GM21786 (cell line): ENCODE results near the gene TACO1.

ENCODE experiments used
- ATAC-seq: cut with Tn5 transposase; IDR thresholded peaks from one replicate; pipeline ENCODE4 v1.9.1; 2021; ENCODE audit not compliant: unreplicated experiment

The TACO1 gene

DNA sequence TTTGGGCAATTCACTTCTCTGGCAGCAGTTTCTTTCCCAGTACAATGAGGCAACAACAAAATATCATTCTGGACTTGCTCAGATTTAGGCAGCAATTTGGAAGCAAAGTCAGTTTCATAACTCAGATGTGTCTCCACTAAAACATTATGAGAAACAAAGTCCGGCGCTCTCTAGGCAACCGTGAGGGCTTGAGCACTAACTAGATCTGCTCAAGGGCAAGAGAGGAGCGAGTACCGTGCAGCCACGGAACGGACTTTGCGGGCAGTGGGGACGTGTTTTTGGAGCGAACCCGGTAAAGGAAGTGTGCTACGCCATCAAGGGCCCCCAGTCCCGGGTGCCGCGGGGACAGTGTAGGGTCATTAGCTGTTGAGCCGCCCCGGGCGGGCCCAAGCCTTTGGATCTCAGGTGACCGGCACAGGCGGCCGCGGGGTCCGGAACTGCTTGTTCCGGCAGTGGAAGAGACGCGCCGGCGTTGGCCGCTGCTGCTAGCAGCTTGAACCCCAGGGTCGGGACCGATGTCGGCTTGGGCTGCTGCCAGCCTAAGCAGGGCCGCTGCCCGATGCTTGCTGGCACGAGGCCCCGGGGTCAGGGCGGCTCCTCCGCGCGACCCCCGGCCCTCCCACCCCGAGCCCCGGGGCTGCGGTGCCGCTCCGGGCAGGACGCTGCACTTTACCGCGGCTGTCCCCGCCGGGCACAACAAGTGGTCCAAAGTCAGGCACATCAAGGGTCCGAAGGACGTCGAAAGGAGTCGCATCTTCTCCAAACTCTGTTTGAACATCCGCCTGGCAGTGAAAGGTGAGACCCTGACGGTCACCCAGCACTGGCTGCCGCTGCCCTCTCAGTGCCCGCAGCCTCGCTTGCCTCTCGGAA is at the start of gene TACO1:
TACO1 (plus strand) TSS at position 327 of the 870 bp plus-strand sequence; CDS start at position 516, 189 bp downstream.
- ATAC-seq, result peak; percentile 85

DNA sequence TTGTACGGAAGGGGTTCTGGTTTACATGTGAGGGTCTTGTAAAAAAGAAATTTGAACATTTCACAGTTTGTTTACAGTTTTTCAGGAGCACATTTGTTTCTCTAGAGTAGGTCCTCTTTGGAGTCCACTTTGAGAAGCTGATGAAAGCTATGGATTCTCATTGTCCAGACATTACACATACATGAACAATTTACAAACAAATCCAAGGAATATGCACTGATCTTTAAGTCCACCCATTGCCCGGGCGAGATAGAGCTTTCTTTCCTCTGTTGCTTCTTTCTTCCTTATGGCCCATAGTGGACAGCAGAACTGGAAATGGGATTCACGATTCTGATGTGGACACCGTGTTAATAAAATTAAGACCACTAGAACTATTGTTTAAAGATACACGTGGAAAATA is 48.5 kb upstream of the TACO1 start:
- ATAC-seq, result no peak

DNA sequence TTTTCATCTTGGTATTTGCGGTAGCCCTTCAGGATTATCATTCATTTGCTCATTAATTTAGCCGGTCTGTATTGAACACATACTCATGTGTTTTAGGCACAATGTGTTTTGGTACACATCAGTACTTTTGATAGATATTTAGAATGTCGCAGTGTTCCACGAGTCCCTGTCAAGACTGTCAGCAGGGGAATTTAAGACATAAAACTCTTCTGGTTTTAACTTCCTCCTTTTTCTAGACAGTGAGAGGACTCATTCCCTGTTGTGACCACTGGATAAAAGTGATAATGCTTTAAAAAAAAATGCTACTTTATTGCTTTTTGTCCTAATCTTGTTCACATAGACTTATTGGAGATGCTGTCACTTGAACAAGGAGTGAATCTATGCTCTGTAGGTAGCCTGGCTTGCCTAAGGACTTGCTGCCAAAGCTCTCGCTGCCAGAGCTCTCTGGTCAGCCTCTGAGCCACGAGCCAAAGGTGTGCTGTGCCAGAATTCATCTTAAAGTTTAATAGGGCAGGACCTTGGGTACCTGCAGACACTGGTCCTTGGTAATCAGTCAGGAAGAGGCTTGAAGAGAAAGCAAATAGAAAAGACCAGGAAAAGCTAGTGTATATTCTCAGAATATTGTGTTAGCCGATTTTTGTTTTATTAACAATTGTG is 45.1 kb upstream of the TACO1 start:
- ATAC-seq, result no peak

DNA sequence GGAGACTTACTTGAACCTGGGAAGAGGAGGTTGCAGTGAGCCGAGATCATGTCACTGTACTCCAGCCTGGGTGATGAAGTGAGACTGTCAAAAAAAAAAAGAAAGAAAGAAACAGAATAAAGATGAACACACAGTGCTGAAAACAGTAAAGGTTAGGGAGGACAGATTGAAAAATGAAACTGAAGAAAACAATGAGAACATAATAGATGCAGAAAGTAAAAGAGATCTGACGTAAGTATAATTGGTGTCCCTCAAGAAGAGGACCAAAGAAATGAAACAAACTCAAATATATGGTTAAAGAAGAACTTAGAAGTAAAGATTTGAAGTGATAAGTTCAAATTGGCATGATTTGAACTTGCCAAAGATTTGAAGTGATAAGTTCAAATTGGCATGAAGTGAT is 43.3 kb upstream of the TACO1 start:
- no peak for ATAC-seq

DNA sequence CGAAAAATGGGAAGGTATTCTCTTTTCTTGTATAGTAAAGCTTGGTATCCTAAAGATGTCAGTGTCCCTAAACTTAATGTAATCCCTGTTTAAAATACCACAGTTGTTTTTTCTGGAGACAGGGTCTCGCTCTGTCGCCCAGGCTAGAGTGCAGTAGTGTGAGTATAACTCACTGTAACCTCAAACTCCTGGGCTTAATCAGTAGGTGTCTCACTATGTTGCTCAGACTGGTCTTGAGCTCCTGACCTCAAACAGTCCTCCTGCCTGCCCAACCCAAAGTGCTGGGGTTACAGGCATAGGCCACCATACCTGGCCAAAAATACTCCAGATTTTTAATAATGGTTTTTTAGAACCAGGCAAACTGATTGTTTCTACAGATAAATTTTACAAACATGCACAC is 42.3 kb upstream of the TACO1 start:
- ATAC-seq, result no peak

DNA sequence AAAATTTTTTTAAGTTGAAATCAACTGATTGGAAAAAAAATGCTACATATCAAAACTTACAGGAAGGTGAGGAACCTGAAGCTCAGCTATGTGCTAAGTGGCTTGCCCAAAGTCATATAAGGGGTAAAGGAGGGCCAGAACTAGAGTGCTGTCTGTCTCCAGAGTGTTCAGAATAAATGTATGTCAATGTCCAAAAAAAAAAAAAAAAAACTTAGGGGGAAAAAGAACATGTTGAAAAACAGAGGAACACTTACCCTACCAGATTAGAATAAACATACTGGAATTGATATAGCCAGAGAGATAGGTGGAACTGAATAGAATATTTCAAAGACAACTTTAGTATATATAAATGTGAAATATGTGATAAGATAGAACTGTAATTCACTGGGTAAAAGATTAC is 38.9 kb upstream of the TACO1 start:
- no peak for ATAC-seq

DNA sequence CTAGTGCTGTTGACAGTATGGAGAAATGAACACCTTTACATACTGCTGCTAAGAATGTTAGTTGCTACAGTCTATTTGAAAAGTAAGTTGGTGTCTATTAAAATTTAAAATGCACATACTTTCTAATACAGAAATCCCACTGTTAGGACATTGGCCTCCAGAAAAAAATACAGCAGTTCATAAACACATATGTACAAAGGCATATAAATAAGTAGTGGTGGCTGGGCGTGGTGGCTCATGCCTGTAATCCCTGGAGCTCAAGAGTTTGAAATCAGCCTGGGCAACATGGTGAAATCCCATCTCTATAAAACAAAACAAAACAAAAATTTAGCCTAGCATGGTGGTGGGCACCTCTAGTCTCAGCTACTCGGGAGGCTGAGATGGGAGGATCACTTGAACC is 37.4 kb upstream of the TACO1 start:
- no peak for ATAC-seq

DNA sequence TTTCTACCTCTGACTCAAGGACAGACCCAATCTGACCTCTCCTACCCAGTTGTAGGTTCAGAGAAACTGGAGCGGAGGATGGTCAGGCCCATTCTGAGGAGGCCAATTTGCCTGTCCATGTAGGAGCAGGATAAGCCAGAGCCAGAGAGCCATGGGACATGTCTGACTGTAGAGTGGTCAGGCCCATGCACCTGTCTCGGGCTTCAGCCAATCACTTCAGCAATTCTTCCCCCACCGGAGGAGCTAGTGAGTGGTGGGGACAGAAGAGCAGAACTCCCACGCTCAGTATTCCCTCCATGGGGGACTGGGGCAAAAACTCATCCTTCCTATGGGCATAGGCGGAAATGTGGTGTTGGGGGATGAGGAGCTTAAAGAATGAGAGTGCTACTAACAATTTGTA is 36.1 kb upstream of the TACO1 start:
- ATAC-seq, result no peak

DNA sequence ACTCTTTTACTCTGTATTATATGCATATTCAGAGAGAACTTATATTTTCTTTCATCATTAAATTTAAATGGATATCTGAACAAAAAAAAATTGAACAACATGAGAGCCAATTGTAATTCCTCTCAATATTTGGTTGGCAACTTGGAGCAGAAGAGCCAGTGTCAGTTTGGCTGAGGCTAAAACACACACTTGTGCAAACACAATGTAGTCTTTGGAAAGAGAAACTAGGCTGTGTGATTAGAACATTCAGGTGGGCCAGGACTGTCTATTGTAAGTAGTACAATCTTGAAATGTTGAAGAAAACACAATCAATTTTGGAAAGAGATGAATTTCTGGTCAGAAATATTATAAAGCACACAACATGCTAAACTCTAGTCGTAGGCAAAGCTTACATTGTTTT is 33.5 kb upstream of the TACO1 start:
- no peak for ATAC-seq

DNA sequence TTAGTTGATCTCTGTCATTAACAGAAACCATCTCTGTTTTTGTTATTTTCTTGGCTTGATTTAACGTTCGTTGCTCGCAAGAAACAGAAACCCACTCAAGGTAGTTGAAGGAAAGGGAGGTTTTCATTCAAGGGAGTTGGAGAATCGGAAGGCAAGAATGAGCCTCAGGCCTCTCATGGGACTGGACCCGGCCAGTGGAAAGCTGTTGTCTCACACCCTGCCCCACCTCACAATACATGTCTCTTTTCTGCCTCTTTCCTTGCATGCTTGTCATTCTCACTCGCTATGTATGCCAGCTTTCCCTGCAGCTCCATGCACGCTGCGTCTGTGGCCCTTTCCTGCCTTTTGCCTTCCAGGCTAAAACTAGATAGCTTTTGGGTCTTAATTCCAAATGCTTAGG is 32.1 kb upstream of the TACO1 start:
- ATAC-seq, result no peak

DNA sequence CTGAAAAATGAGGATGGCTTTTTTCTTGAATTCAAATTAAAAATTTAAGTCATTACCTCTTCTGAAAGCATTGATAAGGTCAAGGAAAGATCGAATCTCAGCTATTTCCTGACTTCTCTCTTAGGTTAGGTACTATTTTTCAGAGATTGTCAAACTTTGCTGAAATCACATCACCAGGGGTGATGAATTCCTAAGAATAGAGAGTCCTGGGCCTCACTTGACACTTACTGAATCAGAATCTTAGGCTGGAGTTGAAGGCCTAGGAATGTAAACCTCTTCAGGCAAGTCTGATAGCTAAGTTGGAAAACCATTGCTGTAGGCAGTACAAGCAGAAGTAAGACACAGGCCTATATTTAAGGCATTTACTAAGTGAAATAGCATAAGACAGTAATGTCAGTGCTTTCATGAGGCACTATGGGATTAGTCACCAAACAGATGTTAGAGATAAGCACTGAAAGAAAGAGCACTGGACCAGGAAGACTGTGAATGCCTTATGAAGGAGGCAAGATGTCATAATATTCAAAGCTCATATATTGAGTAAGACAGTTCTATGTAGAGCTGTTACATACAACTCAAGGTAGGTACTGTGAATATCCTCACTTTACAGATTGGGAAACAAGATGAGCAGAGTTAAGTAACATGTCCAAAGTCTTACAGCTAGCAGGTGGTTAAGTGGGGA is 28.9 kb upstream of the TACO1 start:
- no peak for ATAC-seq

DNA sequence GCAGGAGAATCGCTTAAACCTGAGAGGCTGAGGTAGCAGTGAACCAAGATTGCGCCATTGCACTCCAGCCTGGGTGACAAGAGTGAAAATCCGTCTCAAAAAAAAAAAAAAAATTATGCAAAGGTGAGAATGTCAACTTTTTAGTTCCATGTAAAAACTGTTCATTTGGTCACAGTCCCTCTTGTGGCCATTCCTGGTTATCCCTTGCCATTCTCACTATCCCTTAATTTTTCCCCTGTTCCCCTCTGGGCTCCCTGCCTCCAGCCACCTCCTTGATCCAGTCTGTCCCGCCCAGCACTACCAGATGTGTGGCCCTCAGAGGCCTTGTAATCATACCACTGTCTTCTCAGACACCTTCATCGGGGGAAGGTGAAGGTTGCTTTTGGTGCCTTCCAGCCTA is 27.1 kb upstream of the TACO1 start:
- no peak for ATAC-seq

DNA sequence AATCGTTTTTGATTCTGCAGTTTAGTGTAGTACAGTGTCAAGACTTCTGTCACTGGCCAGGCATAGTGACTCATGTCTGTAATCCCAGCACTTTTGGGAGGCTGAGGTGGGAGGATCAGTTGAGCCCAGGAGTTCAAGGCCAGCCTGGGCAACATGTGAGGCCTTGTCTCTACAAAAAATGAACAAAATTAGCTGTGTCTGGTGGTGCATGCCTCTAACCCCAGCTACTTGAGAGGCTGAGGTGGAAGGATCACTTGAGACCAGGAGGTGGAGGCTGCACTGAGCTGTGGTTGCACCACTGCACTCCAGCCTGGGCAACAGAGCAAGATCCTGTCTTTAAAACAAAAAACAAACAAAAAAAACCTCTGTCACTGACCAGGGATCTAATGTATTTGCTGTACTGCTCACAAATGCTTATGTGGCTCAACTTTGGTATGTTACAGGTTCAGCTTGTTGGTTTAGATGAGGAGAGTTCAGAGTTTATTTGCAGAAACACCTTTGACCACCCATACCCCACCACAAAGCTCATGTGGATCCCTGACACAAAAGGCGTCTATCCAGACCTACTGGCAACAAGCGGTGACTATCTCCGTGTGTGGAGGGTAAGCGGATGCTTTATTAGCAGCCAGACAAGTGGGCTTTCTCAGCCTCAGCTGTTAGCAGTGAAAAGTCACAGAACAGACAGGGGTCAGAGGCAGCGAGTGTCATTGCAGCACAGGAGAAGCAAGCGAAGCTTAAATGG is 22.5 kb upstream of the TACO1 start:
- no peak for ATAC-seq

DNA sequence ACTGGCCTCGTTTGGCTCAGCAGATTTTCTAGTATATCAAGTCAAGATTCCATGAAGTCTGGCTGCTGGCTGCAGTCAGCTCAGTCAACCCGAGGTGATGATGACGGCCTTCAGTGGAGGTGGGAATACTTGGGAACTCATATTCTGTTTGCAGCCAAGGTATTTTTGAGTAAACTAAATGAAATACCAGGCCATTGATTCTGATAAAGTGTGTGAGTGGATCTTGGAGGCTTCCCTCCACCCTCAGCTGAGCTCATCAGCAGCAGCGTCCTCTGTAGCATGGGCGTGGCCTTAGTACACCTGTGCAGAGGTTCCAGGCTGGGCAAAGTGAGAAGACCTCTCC is 22.0 kb upstream of the TACO1 start:
- ATAC-seq, result no peak

DNA sequence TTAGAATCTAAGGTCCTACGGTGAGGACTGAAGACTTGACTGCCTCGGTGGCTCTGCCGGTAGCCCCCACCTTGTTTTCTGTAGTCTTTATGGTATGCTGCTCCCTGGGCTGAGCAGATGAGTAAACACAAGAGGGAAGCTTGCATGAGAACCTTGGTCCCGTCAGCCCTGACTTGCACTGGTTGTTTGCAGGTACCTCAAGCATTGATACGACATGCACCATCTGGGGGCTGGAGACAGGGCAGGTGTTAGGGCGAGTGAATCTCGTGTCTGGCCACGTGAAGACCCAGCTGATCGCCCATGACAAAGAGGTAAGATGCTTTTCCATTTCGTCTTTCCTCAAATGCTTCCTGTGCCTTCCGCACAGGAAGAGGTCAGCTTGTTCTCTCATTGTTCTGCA is 21.1 kb upstream of the TACO1 start:
- ATAC-seq, result no peak

DNA sequence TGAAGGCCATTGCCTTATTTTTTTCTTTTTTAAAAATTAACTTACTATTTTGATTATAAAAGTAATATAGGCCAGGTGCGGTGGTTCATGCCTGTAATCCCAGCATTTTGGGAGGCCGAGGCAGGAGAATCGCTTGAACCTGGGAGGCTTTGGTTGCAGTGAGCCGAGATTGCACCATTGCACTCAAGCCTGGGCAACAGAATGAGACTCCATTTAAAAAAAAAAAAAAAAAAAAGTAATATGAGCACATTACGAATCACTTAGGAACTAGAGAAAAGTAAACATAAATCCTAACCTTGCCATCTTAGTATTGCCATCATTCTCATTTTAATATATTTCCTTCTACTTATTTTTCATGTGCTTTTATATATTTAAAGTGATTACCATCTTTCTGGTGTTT is 12.9 kb upstream of the TACO1 start:
- no peak for ATAC-seq

DNA sequence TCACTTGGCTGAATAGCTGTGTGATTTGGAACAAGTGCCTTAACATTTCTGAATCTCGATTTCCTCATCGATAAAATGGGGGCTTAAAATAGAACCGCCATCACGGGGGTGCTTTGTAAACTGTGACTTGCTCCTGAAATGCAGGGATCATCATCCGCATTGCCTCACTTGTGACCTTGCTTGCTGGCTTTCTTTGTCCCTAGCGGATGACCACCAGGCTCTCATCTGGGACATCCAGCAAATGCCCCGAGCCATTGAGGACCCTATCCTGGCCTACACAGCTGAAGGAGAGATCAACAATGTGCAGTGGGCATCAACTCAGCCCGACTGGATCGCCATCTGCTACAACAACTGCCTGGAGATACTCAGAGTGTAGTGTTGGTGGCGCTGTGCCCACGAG is 11.9 kb upstream of the TACO1 start:
- ATAC-seq, result no peak

DNA sequence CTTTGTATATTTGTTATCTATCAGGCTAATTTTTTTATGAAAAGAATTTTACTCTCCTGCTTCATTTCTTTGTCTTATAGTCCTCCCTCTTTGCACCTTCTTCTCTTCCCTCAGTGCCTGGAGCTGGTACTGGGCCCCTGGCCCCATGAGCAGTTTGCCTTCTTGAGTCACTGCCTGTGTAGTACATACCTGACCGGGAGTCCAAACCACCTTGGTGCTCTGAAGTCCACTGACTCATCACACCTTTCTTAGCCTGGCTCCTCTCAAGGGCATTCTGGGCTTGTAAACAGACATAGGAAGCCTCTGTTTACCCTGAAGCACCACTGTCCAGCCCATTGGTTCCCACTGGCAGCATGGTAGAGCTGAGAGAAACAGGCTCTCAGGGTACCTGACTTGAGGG is 11.0 kb upstream of the TACO1 start:
- no peak for ATAC-seq

DNA sequence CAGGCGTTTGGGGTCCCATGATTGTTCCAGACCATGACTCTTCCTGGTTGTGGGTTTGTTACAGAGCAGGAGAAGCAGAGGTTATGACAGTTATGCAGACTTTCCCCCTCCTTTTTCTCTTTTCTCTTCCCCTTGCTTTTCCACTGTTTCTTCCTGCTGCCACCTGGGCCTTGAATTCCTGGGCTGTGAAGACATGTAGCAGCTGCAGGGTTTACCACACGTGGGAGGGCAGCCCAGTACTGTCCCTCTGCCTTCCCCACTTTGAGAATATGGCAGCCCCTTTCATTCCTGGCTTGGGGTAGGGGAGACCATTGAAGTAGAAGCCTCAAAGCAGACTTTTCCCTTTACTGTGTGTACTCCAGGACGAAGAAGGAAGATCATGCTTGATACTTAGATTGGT is 7.9 kb upstream of the TACO1 start:
- ATAC-seq, result no peak

DNA sequence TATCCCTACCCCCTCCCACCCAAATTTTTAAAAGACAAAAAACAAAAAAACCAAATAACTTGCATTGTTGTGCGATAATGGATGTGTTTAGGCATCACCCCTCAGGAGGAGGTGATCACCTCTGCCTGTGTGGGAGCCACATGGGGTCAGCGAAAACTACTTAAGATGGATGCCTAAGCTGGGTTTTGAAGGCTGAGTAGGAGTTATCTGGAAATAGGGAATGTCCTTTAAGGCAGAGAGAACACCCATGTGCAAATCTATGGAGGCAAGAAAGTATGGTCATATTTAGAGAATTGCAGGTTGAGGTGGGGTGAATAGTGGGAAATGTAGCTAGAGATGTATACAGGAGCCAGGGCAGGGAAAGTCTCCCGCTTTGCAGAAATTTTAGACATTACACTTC is 5.6 kb upstream of the TACO1 start:
- no peak for ATAC-seq

DNA sequence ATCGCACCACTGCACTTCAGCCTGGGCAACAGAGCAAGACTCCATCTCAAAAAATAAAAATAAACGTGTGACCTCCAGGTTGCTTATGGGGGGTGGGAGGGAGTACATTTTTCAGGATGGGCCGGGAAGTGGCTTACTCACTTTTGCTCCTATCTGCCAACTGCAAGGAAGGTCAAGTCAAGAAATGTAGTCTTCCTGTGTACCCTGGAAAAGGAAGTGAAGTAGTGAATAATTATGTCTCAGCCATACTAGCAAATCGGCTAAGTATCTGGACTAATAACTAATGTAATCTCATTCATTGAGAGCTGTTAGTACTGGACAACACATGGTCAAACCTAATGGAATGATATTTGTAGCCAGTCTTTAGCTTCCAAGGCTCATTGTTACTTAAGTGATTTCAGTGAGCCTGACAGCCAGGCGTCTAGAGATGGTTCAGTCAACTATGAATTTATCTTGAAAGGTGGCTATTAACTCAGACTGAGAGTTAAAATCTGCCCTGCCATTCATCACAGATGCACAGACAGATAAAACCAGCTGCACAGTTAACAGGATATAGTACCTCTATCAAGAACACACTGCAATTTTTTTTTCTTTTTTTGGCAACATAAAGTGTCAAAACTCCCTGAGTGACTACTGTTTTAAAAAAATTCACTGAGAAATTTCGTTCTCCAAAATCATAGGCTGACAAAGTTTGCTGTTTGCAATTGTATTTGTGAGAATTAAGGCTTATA is 3.7 kb upstream of the TACO1 start:
- ATAC-seq, result no peak
